Activated CD8-positive, alpha-beta T cell treated with anti-CD3 and anti-CD28 coated beads for 36 hours (primary cell): ENCODE results near the gene DHRS12. TPM values are rescaled to one million over a fixed set of nuclear protein-coding genes. Genes with fewer than 3 reads are reported as not detected.
A peak's percentile ranks its signal among the peaks of the same experiment; 100 is the strongest.

ENCODE experiments used
- ATAC-seq: fragments of 200-7000 bp; cut with Tn5 transposase; one replicate; pipeline ENCODE4 v1.10.0; 2021; ENCODE audit warnings: mild to moderate bottlenecking, moderate library complexity
- CTCF ChIA-PET: fragments of 350-600 bp; sonication (Branson Sonifier 250); formaldehyde crosslinking; loops from one replicate; lab custom pipeline; 2021; ENCODE audit warnings: antibody characterized with exemption; lab: Charles Lee
- POLR2A ChIA-PET: fragments of 350-600 bp; sonication (Branson Sonifier 250); formaldehyde crosslinking; loops from one replicate; lab custom pipeline; 2021; ENCODE audit warnings: antibody characterized with exemption; lab: Charles Lee
- DNase-seq: peaks from one replicate; pipeline ENCODE4 v3.0.0-alpha.2; 2020
- H3K27ac Mint-ChIP-seq: one replicate; pipeline ENCODE4 v1.8.0; 2021; ENCODE audit warnings: mild to moderate bottlenecking, mixed read lengths
- H3K27me3 Mint-ChIP-seq: one replicate; pipeline ENCODE4 v1.8.0; 2021; ENCODE audit warnings: mixed read lengths
- H3K36me3 Mint-ChIP-seq: one replicate; pipeline ENCODE4 v1.8.0; 2021; ENCODE audit warnings: low read depth, mixed read lengths
- H3K4me1 Mint-ChIP-seq: one replicate; pipeline ENCODE4 v1.8.0; 2021; ENCODE audit warnings: low read depth, mixed read lengths
- H3K4me3 Mint-ChIP-seq: one replicate; pipeline ENCODE4 v1.8.0; 2021; ENCODE audit warnings: mild to moderate bottlenecking, moderate library complexity, mixed read lengths
- H3K9me3 Mint-ChIP-seq: one replicate; pipeline ENCODE4 v1.8.0; 2021; ENCODE audit warnings: mixed read lengths
- CTCF ChIP-seq: fragments of 200-600 bp; IDR thresholded peaks from one replicate; pipeline ENCODE4 v1.8.0; 2022; ENCODE audit warnings: antibody characterized with exemption, mild to moderate bottlenecking
- intact Hi-C: fragments of 100-400 bp; cut with micrococcal nuclease; formaldehyde crosslinking; loops from one replicate; pipeline ENCODE4 v1.10.0; 2022
- total RNA-seq, 2 experiments: library from RNA; stranded (reverse); gene quantifications; one replicate each; pipeline ENCODE4 v1.2.3, GENCODE V29; 2021

Gene DHRS12
- total RNA-seq, 2 experiments from 2014 or later: 6.6 to 6.7 TPM

DNA sequence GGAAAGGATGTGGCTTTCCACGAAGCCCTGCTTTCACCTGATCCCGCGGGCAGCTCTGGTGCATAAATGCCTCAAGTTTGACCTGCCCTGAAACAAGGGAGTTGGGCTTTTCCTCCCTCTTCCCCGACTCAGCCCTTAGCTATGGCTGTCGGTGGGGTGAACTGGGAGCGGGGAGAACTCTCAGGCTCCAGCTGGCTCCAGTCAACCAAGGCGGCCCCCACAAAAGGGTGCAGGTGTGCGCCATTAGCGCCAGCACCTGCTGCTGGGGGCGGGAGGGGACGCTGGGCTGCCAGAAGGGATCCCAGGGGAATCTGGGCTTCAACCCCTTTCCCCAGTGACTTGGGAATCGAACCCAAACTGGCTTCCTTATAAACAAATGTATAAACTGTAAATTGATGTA, 7.1 kb upstream of the DHRS12 start:
- H3K27ac Mint-ChIP-seq: peak overlapping the region; percentile 55
- no peaks in the 10 kb centered on the region for H3K27me3 Mint-ChIP-seq
- ChIA-PET CTCF (interaction anchor here (1.1 to 3.8 kb wide), 3 partner anchors 16 to 39 kb away, joined by 3 to 22 read pairs (median 15); no protein-coding TSS in a partner anchor), POLR2A (interaction anchor here (0.9 to 2.2 kb wide), 3 partner anchors 9 to 13 kb away, joined by 3 to 10 read pairs (median 3); no protein-coding TSS in a partner anchor)
- intact Hi-C loops: no loop called here
- no peak for ATAC-seq
- no peak for TF ChIP-seq CTCF
- no peak for DNase-seq
- H3K4me1 Mint-ChIP-seq: peaks cover 48% of the 10 kb centered on the region
- H3K9me3 Mint-ChIP-seq: no peaks in the 10 kb centered on the region
- H3K36me3 Mint-ChIP-seq: peaks cover 12% of the 10 kb centered on the region
- no peak overlapping the region for H3K4me3 Mint-ChIP-seq

DNA sequence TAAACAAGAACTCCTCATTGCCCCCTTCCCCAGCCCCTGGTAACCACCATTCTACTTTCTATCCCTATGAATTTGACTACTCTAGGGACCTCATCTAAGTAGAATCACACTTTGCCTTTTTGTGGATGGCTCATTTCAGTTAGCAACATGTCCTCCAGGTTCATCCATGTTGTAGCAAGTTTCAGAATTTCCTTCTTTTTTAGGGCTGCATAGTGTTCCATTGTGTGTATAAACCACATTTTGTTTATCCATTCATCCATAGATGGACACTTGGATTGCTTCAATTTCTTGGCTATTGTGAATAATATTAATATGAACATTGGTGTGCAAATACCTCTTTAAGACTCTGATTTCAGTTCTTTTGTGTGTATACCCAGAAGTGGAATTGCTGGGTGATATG, 4.8 kb upstream of the DHRS12 start:
- ChIA-PET CTCF (no interaction called here), POLR2A (no interaction called here)
- intact Hi-C loops: no loop called here
- Mint-ChIP-seq H3K27ac (no peak overlapping the region), H3K4me1 (peaks cover 44% of the 10 kb centered on the region), H3K4me3 (no peak overlapping the region), H3K9me3 (no peaks in the 10 kb centered on the region), H3K36me3 (peaks cover 20% of the 10 kb centered on the region), H3K27me3 (no peaks in the 10 kb centered on the region)
- no peak for DNase-seq
- no peak for ATAC-seq
- no peak for TF ChIP-seq CTCF

GRCh38 chr13:51807041-51807440, 3.1 kb upstream of the DHRS12 start:
- Mint-ChIP-seq H3K9me3 (no peaks in the 10 kb centered on the region), H3K4me3 (no peak overlapping the region), H3K4me1 (peaks cover 47% of the 10 kb centered on the region), H3K27me3 (no peaks in the 10 kb centered on the region), H3K36me3 (peaks cover 20% of the 10 kb centered on the region), H3K27ac (peak overlapping the region; percentile 1)
- ChIA-PET CTCF (interaction anchor here (0.7 to 3.4 kb wide), 2 partner anchors 8 to 15 kb away, joined by 3 to 53 read pairs; no protein-coding TSS in a partner anchor), POLR2A (no interaction called here)
- TF ChIP-seq CTCF: no peak
- DNase-seq (no peak), ATAC-seq (no peak)
- intact Hi-C loops: no loop called here

DNA sequence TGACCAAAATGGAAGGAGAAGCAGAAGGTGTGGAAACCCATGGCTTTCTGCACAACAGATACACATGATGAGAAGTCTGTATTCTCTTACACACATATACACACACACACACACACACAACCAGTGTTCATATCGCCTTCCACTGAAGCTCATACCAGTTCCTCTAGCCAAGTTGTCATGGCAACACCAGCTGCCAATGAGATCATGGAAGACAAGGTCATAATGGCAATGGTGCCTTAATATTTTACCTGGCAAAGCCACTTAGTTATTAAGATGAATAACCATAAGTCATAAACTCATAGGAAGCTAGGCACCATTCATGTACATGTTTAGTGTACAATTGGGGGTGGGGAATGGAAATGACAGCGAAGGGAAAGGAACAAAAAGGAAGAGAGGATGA, 2.6 kb upstream of the DHRS12 start:
- intact Hi-C loops: no loop called here
- H3K36me3 Mint-ChIP-seq: peaks cover 18% of the 10 kb centered on the region
- no peak for TF ChIP-seq CTCF
- no peak overlapping the region for H3K27ac Mint-ChIP-seq
- no peaks in the 10 kb centered on the region for H3K27me3 Mint-ChIP-seq
- no peak for DNase-seq
- ATAC-seq: no peak
- ChIA-PET POLR2A (interaction anchor here (0.7 to 1.4 kb wide), 2 partner anchors 354 to 383 kb away, joined by 3 read pairs; partner anchors contain the start of gene INTS6), CTCF (interaction anchor here (0.7 to 3.4 kb wide), 3 partner anchors 8 to 26 kb away, joined by 3 to 53 read pairs (median 5); no protein-coding TSS in a partner anchor)
- H3K9me3 Mint-ChIP-seq: no peaks in the 10 kb centered on the region
- H3K4me1 Mint-ChIP-seq: peaks cover 47% of the 10 kb centered on the region
- H3K4me3 Mint-ChIP-seq: no peak overlapping the region

- ATAC-seq: no peak
- intact Hi-C loops: loop anchor here (2.0 kb wide), 1 partner anchor 17 kb away; no protein-coding TSS in a partner anchor
- Mint-ChIP-seq H3K27me3 (no peaks in the 10 kb centered on the region), H3K27ac (peak overlapping the region; percentile 90), H3K4me3 (peak overlapping the region; percentile 95), H3K4me1 (peaks cover 46% of the 10 kb centered on the region), H3K36me3 (peaks cover 17% of the 10 kb centered on the region), H3K9me3 (no peaks in the 10 kb centered on the region)
- POLR2A ChIA-PET: interaction anchor here (0.7 to 1.7 kb wide), 6 partner anchors 9 to 382 kb away, joined by 3 to 10 read pairs (median 4); partner anchors contain the start of gene INTS6
- TF ChIP-seq CTCF: no peak
- CTCF ChIA-PET: interaction anchor here (1.4 to 3.4 kb wide), 4 partner anchors 9 to 26 kb away, joined by 5 to 53 read pairs (median 6); no protein-coding TSS in a partner anchor
- DNase-seq: no peak
These were observed 2.0 kb upstream of the DHRS12 start for GRCh38 chr13:51805925-51806324.
